MM.1S (cell line): ENCODE measurements around the gene IL1RAPL1.

Source experiments
- CTCF ChIP-seq: fragments of 300-600 bp; sonication (generic); IDR thresholded peaks from 2 replicates; pipeline ENCODE4 v1.5.1; 2016; ENCODE audit warnings: antibody characterized with exemption, low read length, mixed read lengths
- EZH2 ChIP-seq: fragments of 300-600 bp; sonication (generic); optimal IDR thresholded peaks from 2 replicates; pipeline ENCODE3; 2017; ENCODE audit warnings: low read depth, mild to moderate bottlenecking, antibody characterized with exemption, low read length, mixed read lengths

- TF ChIP-seq EZH2 (no peak), CTCF (no peak)
Observed at GRCh38 chrX:29545878-29546277, 958.6 kb downstream of the IL1RAPL1 start.
